H9 (cell line): ENCODE data around the gene TMEFF2. TPM values are rescaled to one million over a fixed set of nuclear protein-coding genes. Genes with fewer than 3 reads are reported as not detected.

Source experiments
- DNase-seq: peaks from one replicate; pipeline ENCODE4 v3.0.0-alpha.2; 2017
- H2AFZ ChIP-seq: one replicate; pipeline ENCODE4 v1.6.1; 2013; ENCODE audit warnings: mild to moderate bottlenecking, low read length, control low read depth, moderate library complexity
- H2AK5ac ChIP-seq: 2 replicates; pipeline ENCODE4 v1.6.1; 2013; ENCODE audit warnings: low read length, control low read depth, mixed read lengths; ENCODE audit not compliant: insufficient read length
- H2BK120ac ChIP-seq: one replicate; pipeline ENCODE4 v1.6.1; 2013; ENCODE audit warnings: low read depth, mild to moderate bottlenecking, low read length, control low read depth, inconsistent platforms; ENCODE audit not compliant: poor library complexity, severe bottlenecking
- H2BK12ac ChIP-seq: 2 replicates; pipeline ENCODE4 v1.6.1; 2013; ENCODE audit warnings: low read length, control low read depth, mixed read lengths, low read depth; ENCODE audit not compliant: insufficient read length
- H2BK15ac ChIP-seq: 2 replicates; pipeline ENCODE4 v1.6.1; 2013; ENCODE audit warnings: low read depth, low read length, control low read depth
- H2BK20ac ChIP-seq: one replicate; pipeline ENCODE4 v1.6.1; 2013; ENCODE audit warnings: low read depth, mild to moderate bottlenecking, low read length, control low read depth, inconsistent platforms; ENCODE audit not compliant: poor library complexity, severe bottlenecking
- H2BK5ac ChIP-seq: 2 replicates; pipeline ENCODE4 v1.6.1; 2013; ENCODE audit warnings: low read length, control low read depth, mixed read lengths; ENCODE audit not compliant: insufficient read length
- H3K14ac ChIP-seq: 2 replicates; pipeline ENCODE4 v1.6.1; 2013; ENCODE audit warnings: low read length, control low read depth; ENCODE audit not compliant: insufficient read depth
- H3K18ac ChIP-seq: 2 replicates; pipeline ENCODE4 v1.6.1; 2013; ENCODE audit warnings: low read depth, mild to moderate bottlenecking, mixed read lengths, low read length, control low read depth; ENCODE audit not compliant: insufficient read length
- H3K23ac ChIP-seq: 2 replicates; pipeline ENCODE4 v1.6.1; 2013; ENCODE audit warnings: low read length, control low read depth, mixed read lengths, low read depth; ENCODE audit not compliant: insufficient read length
- H3K23me2 ChIP-seq: 2 replicates; pipeline ENCODE4 v1.6.1; 2013; ENCODE audit warnings: low read depth, mild to moderate bottlenecking, mixed read lengths, low read length, control low read depth; ENCODE audit not compliant: insufficient read length, poor library complexity, severe bottlenecking
- H3K27ac ChIP-seq: 2 replicates; pipeline ENCODE4 v1.5.1; 2013; ENCODE audit warnings: low read length, control low read depth, mixed read lengths, low read depth; ENCODE audit not compliant: insufficient read length
- H3K27me3 ChIP-seq: 2 replicates; pipeline ENCODE4 v1.6.1; 2013; ENCODE audit warnings: low read length, control low read depth, inconsistent platforms; ENCODE audit not compliant: insufficient read depth
- H3K4ac ChIP-seq: 2 replicates; pipeline ENCODE4 v1.6.1; 2013; ENCODE audit warnings: low read depth, mild to moderate bottlenecking, control low read depth, inconsistent platforms, low read length, moderate library complexity
- H3K4me1 ChIP-seq: 2 replicates; pipeline ENCODE4 v1.6.1; 2013; ENCODE audit warnings: low read length, control low read depth, inconsistent platforms; ENCODE audit not compliant: insufficient read depth
- H3K4me2 ChIP-seq: 2 replicates; pipeline ENCODE4 v1.6.1; 2013; ENCODE audit warnings: low read length, control low read depth, mixed read lengths; ENCODE audit not compliant: insufficient read length, insufficient read depth
- H3K56ac ChIP-seq: 2 replicates; pipeline ENCODE4 v1.6.1; 2013; ENCODE audit warnings: low read depth, mild to moderate bottlenecking, mixed read lengths, low read length, control low read depth; ENCODE audit not compliant: insufficient read length
- H3K79me1 ChIP-seq: 2 replicates; pipeline ENCODE4 v1.6.1; 2013; ENCODE audit warnings: low read depth, mild to moderate bottlenecking, moderate library complexity, low read length, control low read depth, inconsistent platforms; ENCODE audit not compliant: insufficient read depth, poor library complexity, severe bottlenecking
- H3K79me2 ChIP-seq: 2 replicates; pipeline ENCODE4 v1.6.1; 2013; ENCODE audit warnings: low read length, control low read depth, inconsistent platforms; ENCODE audit not compliant: insufficient read depth
- H3K9ac ChIP-seq: 2 replicates; pipeline ENCODE4 v1.6.1; 2013; ENCODE audit warnings: low read length, control low read depth, mixed read lengths; ENCODE audit not compliant: insufficient read length; ENCODE audit errors: extremely low read depth
- H3K9me3 ChIP-seq: one replicate; pipeline ENCODE4 v1.6.1; 2013; ENCODE audit warnings: low read depth, low read length, inconsistent platforms; ENCODE audit not compliant: control insufficient read depth
- H3T11ph ChIP-seq: one replicate; pipeline ENCODE4 v1.6.1; 2013; ENCODE audit warnings: mild to moderate bottlenecking, low read length, control low read depth, inconsistent platforms
- H4K20me1 ChIP-seq: one replicate; pipeline ENCODE4 v1.6.1; 2013; ENCODE audit not compliant: control insufficient read depth, insufficient read length, insufficient read depth
- H4K5ac ChIP-seq: 2 replicates; pipeline ENCODE4 v1.6.1; 2013; ENCODE audit warnings: low read depth, mild to moderate bottlenecking, mixed read lengths, low read length, control low read depth; ENCODE audit not compliant: insufficient read length
- H4K8ac ChIP-seq: replicated peaks from 2 replicates; pipeline ENCODE4 v1.6.1; 2013; ENCODE audit warnings: low read length, control low read depth, mixed read lengths, low read depth; ENCODE audit not compliant: insufficient read length
- H4K91ac ChIP-seq: 2 replicates; pipeline ENCODE4 v1.6.1; 2013; ENCODE audit warnings: low read depth, mild to moderate bottlenecking, moderate library complexity, mixed read lengths, low read length, control low read depth; ENCODE audit not compliant: insufficient read length
- H3K27ac Mint-ChIP-seq, 3 experiments: 2 replicates in 2 of 3; 3 replicates in 1 of 3; pipeline ENCODE4 v1.8.0; 2020 to 2021; ENCODE audit warnings: mixed read lengths in 3 of 3, mild to moderate bottlenecking in 1 of 3, moderate library complexity in 1 of 3
- H3K27me3 Mint-ChIP-seq: 2 replicates; pipeline ENCODE4 v1.8.0; 2021; ENCODE audit warnings: low read depth, mild to moderate bottlenecking, moderate library complexity, mixed read lengths
- H3K36me3 Mint-ChIP-seq, 3 experiments: 2 replicates in 2 of 3; 3 replicates in 1 of 3; pipeline ENCODE4 v1.8.0; 2020 to 2021; ENCODE audit warnings: low read depth in 3 of 3, mixed read lengths in 3 of 3; ENCODE audit not compliant: insufficient read depth in 1 of 3
- H3K4me1 Mint-ChIP-seq, 2 experiments: 2 replicates each; pipeline ENCODE4 v1.8.0; 2020; ENCODE audit warnings: mixed read lengths in 2 of 2
- H3K4me3 Mint-ChIP-seq, 2 experiments: 2 replicates in 1 of 2; 3 replicates in 1 of 2; pipeline ENCODE4 v1.8.0; 2020 to 2021; ENCODE audit warnings: mild to moderate bottlenecking in 2 of 2, mixed read lengths in 2 of 2, moderate library complexity in 1 of 2
- H3K9me3 Mint-ChIP-seq, 2 experiments: 2 replicates in 1 of 2; 3 replicates in 1 of 2; pipeline ENCODE4 v1.8.0; 2020; ENCODE audit warnings: mild to moderate bottlenecking in 2 of 2, mixed read lengths in 2 of 2, moderate library complexity in 1 of 2
- CTCF ChIP-seq: fragments of 200-600 bp; sonication (generic); conservative IDR thresholded peaks from 3 replicates; pipeline ENCODE4 v1.8.0; 2021; ENCODE audit warnings: antibody characterized with exemption, mild to moderate bottlenecking
- WGBS: extraction: QIAGEN DNeasy Blood & Tissue Kit; methylation state at CpG from one replicate; pipeline ENCODE4 v1.1.7; 2013; ENCODE audit warnings: missing lambda C conversion rate, low lambda C conversion rate, mixed read lengths; ENCODE audit not compliant: insufficient read length; ENCODE audit errors: extremely low coverage; 5-methylcytosine and 5-hydroxymethylcytosine counted together
- total RNA-seq: library from RNA; stranded (reverse); gene quantifications from 2 replicates; pipeline ENCODE4 v1.2.1, GENCODE V29; 2021

Gene TMEFF2
- total RNA-seq, 1 experiment from 2014 or later: 0.39 TPM

DNA sequence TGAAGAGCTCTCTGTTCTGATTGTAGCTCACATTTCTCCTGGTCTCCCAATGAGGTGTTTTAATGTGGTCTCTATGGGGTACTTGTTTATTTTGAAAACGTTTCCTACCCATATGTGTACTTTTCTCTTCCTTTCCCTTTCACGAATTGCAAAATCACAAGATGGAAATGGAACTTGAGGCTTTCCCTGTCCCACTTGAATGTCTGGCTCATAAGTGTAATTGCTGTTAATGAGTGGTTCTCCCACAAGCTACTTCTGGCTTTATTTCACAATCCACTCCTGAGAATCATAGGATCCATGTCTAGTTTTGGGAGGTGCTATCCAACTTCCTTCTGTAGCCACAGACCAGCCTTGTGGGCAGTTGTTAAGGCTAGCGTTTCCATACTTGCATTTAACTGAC, 266.7 kb downstream of the TMEFF2 start:
- Histone ChIP-seq H3K27ac (peak overlapping the region; percentile 76), H4K20me1 (no peaks in the 10 kb centered on the region), H3K4ac (no peak overlapping the region), H3K56ac (no peak overlapping the region), H4K91ac (no peak overlapping the region), H3K79me2 (no peaks in the 10 kb centered on the region), H3K9ac (no peak overlapping the region), H3K79me1 (no peaks in the 10 kb centered on the region), H3T11ph (no peak overlapping the region), H3K23ac (no peak overlapping the region), H4K8ac (no peak overlapping the region), H4K5ac (no peak overlapping the region), H3K4me2 (no peak overlapping the region), H2BK5ac (no peak overlapping the region), H2BK20ac (no peak overlapping the region), H2BK120ac (no peak overlapping the region), H3K23me2 (no peaks in the 10 kb centered on the region), H3K18ac (no peak overlapping the region), H3K9me3 (no peaks in the 10 kb centered on the region), H2AK5ac (peak overlapping the region; percentile 55), H2AFZ (no peak overlapping the region), H2BK15ac (no peak overlapping the region), H3K27me3 (no peaks in the 10 kb centered on the region), H2BK12ac (no peak overlapping the region), H3K4me1 (peaks cover 7% of the 10 kb centered on the region; the same call in 1 of the 2 replicates), H3K14ac (no peak overlapping the region)
- peak overlapping the region; percentile 34 to 88 (median 36); a peak in 6 of 7 replicates for H3K27ac Mint-ChIP-seq
- DNase-seq: no peak
- H3K4me3 Mint-ChIP-seq: no peak overlapping the region
- no peaks in the 10 kb centered on the region for H3K36me3 Mint-ChIP-seq
- H3K9me3 Mint-ChIP-seq: peaks cover 0 to 1% of the 10 kb centered on the region in 2 experiments; a peak in 1 of 5 replicates
- peaks cover 30 to 31% of the 10 kb centered on the region in 2 experiments for H3K4me1 Mint-ChIP-seq
- no CpG with 5 or more reads among the region's 3 CpGs for WGBS
- no peaks in the 10 kb centered on the region for H3K27me3 Mint-ChIP-seq
- no peak for TF ChIP-seq CTCF
